Measurements from ENCODE around the gene ARF5.

DNA sequence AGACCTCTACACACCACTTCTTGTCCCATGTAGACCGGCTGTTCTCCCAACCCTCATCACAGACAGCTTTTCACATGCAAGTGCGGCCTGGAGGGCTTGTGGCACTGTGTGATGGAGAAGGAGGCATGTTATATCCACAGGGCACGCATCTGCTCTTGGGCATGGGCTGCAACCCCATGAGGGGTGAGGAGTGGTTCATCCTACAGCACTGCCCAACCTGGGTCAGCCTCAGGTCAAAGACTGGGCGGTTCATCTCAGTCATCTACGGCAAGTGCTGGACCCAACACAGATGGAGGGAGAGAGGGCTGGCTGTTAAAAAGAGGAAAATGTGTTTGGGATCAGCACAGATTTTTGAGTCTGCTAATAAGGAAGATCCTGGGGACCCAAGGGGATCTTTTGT, 7.5 kb downstream of the ARF5 start:
- TF ChIP-seq, protein P1, sequence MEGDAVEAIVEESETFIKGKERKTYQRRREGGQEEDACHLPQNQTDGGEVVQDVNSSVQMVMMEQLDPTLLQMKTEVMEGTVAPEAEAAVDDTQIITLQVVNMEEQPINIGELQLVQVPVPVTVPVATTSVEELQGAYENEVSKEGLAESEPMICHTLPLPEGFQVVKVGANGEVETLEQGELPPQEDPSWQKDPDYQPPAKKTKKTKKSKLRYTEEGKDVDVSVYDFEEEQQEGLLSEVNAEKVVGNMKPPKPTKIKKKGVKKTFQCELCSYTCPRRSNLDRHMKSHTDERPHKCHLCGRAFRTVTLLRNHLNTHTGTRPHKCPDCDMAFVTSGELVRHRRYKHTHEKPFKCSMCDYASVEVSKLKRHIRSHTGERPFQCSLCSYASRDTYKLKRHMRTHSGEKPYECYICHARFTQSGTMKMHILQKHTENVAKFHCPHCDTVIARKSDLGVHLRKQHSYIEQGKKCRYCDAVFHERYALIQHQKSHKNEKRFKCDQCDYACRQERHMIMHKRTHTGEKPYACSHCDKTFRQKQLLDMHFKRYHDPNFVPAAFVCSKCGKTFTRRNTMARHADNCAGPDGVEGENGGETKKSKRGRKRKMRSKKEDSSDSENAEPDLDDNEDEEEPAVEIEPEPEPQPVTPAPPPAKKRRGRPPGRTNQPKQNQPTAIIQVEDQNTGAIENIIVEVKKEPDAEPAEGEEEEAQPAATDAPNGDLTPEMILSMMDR (IDR thresholded peaks at IDR 0.05), result no peak
- no peak for TF ChIP-seq POLR2A (IDR thresholded peaks at IDR 0.05)
